Colonic mucosa (tissue), 4 donors: ENCODE results near the gene DLGAP1. TPM values are rescaled to one million over a fixed set of nuclear protein-coding genes. Genes with fewer than 3 reads are reported as not detected.

ENCODE experiments used
- DNase-seq: peaks from one replicate; pipeline ENCODE4 v3.0.0-alpha.2; 2020
- H3K27ac ChIP-seq: fragments of 200-600 bp; one replicate; pipeline ENCODE4 v1.8.0; 2021
- H3K27me3 ChIP-seq: fragments of 200-600 bp; one replicate; pipeline ENCODE4 v1.8.0; 2021
- H3K36me3 ChIP-seq: fragments of 200-600 bp; one replicate; pipeline ENCODE4 v1.8.0; 2021
- H3K4me1 ChIP-seq: fragments of 200-600 bp; one replicate; pipeline ENCODE4 v1.8.0; 2021; ENCODE audit warnings: mild to moderate bottlenecking
- H3K4me3 ChIP-seq: fragments of 200-600 bp; one replicate; pipeline ENCODE4 v1.8.0; 2021
- H3K9ac ChIP-seq, 2 donors: one replicate each; pipeline ENCODE4 v1.7.0; 2013; ENCODE audit warnings: control low read depth in 2 of 2, low read depth in 2 of 2, low read length in 2 of 2
- H3K9me3 ChIP-seq: fragments of 200-600 bp; one replicate; pipeline ENCODE4 v1.8.0; 2021
- intact Hi-C: fragments of 100-400 bp; cut with DNase I; formaldehyde crosslinking; loops from one replicate; pipeline ENCODE4 v1.14.1; 2022
- total RNA-seq, 2 donors: library from RNA; stranded (reverse); fragmentation: NEBNext Ultra II Directional in 1 of 2; extraction: Animal tissue kit (Norgen Biotek cat#: 25700) in 1 of 2; gene quantifications; one replicate each; pipeline ENCODE4 v1.2.1, GENCODE V29; 2021
- TF ChIP-seq, protein P1 (sequence below): fragments of 200-600 bp; IDR thresholded peaks from one replicate; pipeline ENCODE4 v1.8.0; 2022; ENCODE audit warnings: antibody characterized with exemption, mild to moderate bottlenecking
- donor health status: healthy.
- donor health status: DM: no; HTN: no; CAD: no.
- donor health status: DM: no; HTN: no; CAD: no.

DLGAP1 gene
- total RNA-seq, 2 donors from 2014 or later, result 0.25 to 0.50 TPM

DNA sequence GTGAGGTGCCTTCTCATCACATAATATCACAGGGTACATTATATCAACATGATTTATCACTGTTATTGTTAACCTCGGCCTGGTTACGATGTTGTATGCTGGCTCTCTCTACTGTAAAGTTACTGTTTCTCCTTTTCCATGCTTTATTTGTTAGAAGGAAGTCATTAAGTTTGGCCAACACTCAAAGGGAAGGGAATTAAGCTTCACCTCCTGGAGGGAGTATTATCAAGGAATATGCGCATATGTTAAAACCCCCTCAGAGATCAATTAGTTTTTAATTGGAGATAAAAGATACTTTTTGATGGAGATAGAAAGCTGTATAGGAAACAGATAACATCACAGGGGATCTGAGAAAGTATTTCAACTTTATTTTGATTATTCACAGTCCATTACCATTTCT lies 221.6 kb downstream of the DLGAP1 start:
- H3K4me3 ChIP-seq, result no peak overlapping the region
- no peaks in the 10 kb centered on the region for H3K36me3 ChIP-seq
- H3K9me3 ChIP-seq, result no peaks in the 10 kb centered on the region
- intact Hi-C loops, result no loop called here
- no peak overlapping the region for H3K9ac ChIP-seq
- H3K27me3 ChIP-seq, result no peaks in the 10 kb centered on the region
- H3K27ac ChIP-seq, result no peak overlapping the region
- no peaks in the 10 kb centered on the region for H3K4me1 ChIP-seq
- DNase-seq, result no peak
- TF ChIP-seq, protein P1, sequence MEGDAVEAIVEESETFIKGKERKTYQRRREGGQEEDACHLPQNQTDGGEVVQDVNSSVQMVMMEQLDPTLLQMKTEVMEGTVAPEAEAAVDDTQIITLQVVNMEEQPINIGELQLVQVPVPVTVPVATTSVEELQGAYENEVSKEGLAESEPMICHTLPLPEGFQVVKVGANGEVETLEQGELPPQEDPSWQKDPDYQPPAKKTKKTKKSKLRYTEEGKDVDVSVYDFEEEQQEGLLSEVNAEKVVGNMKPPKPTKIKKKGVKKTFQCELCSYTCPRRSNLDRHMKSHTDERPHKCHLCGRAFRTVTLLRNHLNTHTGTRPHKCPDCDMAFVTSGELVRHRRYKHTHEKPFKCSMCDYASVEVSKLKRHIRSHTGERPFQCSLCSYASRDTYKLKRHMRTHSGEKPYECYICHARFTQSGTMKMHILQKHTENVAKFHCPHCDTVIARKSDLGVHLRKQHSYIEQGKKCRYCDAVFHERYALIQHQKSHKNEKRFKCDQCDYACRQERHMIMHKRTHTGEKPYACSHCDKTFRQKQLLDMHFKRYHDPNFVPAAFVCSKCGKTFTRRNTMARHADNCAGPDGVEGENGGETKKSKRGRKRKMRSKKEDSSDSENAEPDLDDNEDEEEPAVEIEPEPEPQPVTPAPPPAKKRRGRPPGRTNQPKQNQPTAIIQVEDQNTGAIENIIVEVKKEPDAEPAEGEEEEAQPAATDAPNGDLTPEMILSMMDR, result no peak

- Histone ChIP-seq H3K27ac (no peak overlapping the region), H3K27me3 (no peaks in the 10 kb centered on the region), H3K4me3 (no peak overlapping the region), H3K9ac (no peak overlapping the region), H3K36me3 (no peaks in the 10 kb centered on the region), H3K9me3 (no peaks in the 10 kb centered on the region), H3K4me1 (no peaks in the 10 kb centered on the region)
- intact Hi-C loops, result no loop called here
- no peak for DNase-seq
- TF ChIP-seq, protein P1, result no peak
Observed at GRCh38 chr18:4232656-4233055, 222.5 kb downstream of the DLGAP1 start.

- DNase-seq, result no peak
- no peak overlapping the region for H3K4me3 ChIP-seq
- TF ChIP-seq, protein P1, result no peak
- no peaks in the 10 kb centered on the region for H3K27me3 ChIP-seq
- intact Hi-C loops, result no loop called here
- H3K9ac ChIP-seq, result no peak overlapping the region
- H3K27ac ChIP-seq, result no peak overlapping the region
- H3K9me3 ChIP-seq, result no peaks in the 10 kb centered on the region
- H3K36me3 ChIP-seq, result no peaks in the 10 kb centered on the region
- H3K4me1 ChIP-seq, result no peaks in the 10 kb centered on the region
Observed at GRCh38 chr18:4231260-4231659, 223.8 kb downstream of the DLGAP1 start.

GRCh38 chr18:4230450-4231168 lies 224.5 kb downstream of the DLGAP1 start:
- H3K27ac ChIP-seq, result no peak overlapping the region
- H3K4me3 ChIP-seq, result no peak overlapping the region
- no peaks in the 10 kb centered on the region for H3K36me3 ChIP-seq
- DNase-seq, result no peak
- H3K9me3 ChIP-seq, result no peaks in the 10 kb centered on the region
- H3K27me3 ChIP-seq, result no peaks in the 10 kb centered on the region
- intact Hi-C loops, result no loop called here
- TF ChIP-seq, protein P1, result no peak
- H3K9ac ChIP-seq, result no peak overlapping the region
- H3K4me1 ChIP-seq, result no peaks in the 10 kb centered on the region

- Histone ChIP-seq H3K9ac (no peak overlapping the region), H3K27me3 (no peaks in the 10 kb centered on the region), H3K36me3 (no peaks in the 10 kb centered on the region), H3K4me1 (no peaks in the 10 kb centered on the region), H3K27ac (no peak overlapping the region), H3K9me3 (no peaks in the 10 kb centered on the region), H3K4me3 (no peak overlapping the region)
- intact Hi-C loops, result no loop called here
- no peak for DNase-seq
- TF ChIP-seq, protein P1, result no peak
Observed at GRCh38 chr18:4224031-4224704, 230.9 kb downstream of the DLGAP1 start.
